Activated T-cell treated with anti-CD3 and anti-CD28 coated beads, Interleukin-2, amount 50 U/mL, for 24 hours (primary cell): ENCODE results near the gene HSF5.
"Not testable (repeated sequence)": the region's sequence is repeated elsewhere in the genome, so short reads cannot be mapped to it uniquely, and the experiment has no call there.

ENCODE experiments used
- DNase-seq: peaks from one replicate; pipeline ENCODE4 v3.0.0-alpha.2; 2020
- H3K27ac Mint-ChIP-seq: 2 replicates; pipeline ENCODE4 v1.8.0; 2020; ENCODE audit warnings: mild to moderate bottlenecking, mixed read lengths
- H3K27me3 Mint-ChIP-seq: 2 replicates; pipeline ENCODE4 v1.8.0; 2020; ENCODE audit warnings: mixed read lengths
- H3K36me3 Mint-ChIP-seq: 2 replicates; pipeline ENCODE4 v1.8.0; 2020; ENCODE audit warnings: low read depth, mixed read lengths
- H3K4me1 Mint-ChIP-seq: 2 replicates; pipeline ENCODE4 v1.8.0; 2020; ENCODE audit warnings: low read depth, mixed read lengths
- H3K4me3 Mint-ChIP-seq: 2 replicates; pipeline ENCODE4 v1.8.0; 2020; ENCODE audit warnings: mild to moderate bottlenecking, moderate library complexity, mixed read lengths
- H3K9me3 Mint-ChIP-seq: 2 replicates; pipeline ENCODE4 v1.8.0; 2020; ENCODE audit warnings: mixed read lengths

HSF5 gene

DNA sequence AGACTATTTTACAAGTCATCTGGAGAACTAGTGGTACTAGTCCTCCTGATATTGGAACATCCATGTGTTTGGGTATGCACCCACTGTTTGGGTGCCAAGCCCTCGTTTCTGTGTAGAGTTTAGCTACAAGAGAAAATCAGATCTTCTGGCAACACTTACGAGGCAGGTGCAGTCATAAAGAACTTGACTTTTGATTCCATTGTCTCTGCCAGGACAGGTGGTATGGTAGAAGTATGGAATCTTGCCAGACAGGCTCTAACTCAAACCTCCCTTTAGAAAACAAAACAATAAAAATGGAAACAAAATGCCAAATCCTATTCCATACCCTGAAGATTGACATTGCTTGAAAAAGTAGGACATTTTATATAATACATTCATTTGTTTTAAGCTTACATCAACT lies 86.9 kb downstream of the HSF5 start:
- Mint-ChIP-seq H3K36me3 (peaks cover 3% of the 10 kb centered on the region), H3K4me1 (peaks cover 14% of the 10 kb centered on the region), H3K4me3 (no peak overlapping the region), H3K9me3 (no peaks in the 10 kb centered on the region), H3K27me3 (no peaks in the 10 kb centered on the region), H3K27ac (no peak overlapping the region)
- DNase-seq: no peak

DNA sequence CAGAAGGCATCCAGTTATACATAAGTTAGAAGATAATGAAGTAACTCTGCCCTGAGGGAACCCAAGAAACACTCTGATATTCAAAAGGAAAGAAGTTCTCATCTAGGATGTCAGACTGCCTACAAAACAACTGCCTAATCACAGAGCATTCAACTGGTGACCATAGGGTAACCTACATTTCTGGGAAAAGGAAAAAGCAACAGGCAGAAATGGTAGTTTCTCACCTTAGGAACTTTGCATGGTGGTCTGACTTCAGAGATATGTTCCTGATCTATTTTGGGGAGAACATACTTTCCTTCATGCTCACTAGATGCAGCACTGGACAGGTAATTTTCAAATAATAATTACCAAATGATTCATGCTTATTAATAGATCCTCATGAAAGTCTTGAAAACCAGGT lies 87.4 kb downstream of the HSF5 start:
- no peaks in the 10 kb centered on the region for H3K27me3 Mint-ChIP-seq
- H3K27ac Mint-ChIP-seq: no peak overlapping the region
- peaks cover 14% of the 10 kb centered on the region for H3K4me1 Mint-ChIP-seq
- no peaks in the 10 kb centered on the region for H3K9me3 Mint-ChIP-seq
- DNase-seq: no peak
- H3K4me3 Mint-ChIP-seq: no peak overlapping the region
- H3K36me3 Mint-ChIP-seq: peaks cover 3% of the 10 kb centered on the region

DNA sequence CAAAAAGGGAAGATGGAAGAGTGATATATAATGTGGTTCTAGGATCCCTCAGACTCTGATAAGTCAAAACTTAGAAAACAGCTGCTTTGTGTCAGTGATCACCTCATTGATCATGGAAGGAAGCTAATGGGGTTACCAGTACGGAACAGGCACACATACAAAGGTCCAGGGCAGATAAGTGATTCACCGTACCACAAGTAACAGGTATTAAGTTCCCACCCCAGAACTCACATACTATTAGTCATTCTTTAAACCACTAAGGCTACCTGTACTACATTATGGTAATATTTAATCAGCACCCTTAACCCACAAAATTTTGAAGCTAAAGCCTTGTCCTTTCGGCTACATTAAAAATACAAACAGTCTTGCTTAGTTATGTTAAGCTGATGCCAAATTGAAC lies 88.2 kb downstream of the HSF5 start:
- no peak for DNase-seq
- Mint-ChIP-seq H3K4me1 (peaks cover 14% of the 10 kb centered on the region), H3K9me3 (no peaks in the 10 kb centered on the region), H3K36me3 (peaks cover 3% of the 10 kb centered on the region), H3K27ac (no peak overlapping the region), H3K27me3 (no peaks in the 10 kb centered on the region), H3K4me3 (no peak overlapping the region)

DNA sequence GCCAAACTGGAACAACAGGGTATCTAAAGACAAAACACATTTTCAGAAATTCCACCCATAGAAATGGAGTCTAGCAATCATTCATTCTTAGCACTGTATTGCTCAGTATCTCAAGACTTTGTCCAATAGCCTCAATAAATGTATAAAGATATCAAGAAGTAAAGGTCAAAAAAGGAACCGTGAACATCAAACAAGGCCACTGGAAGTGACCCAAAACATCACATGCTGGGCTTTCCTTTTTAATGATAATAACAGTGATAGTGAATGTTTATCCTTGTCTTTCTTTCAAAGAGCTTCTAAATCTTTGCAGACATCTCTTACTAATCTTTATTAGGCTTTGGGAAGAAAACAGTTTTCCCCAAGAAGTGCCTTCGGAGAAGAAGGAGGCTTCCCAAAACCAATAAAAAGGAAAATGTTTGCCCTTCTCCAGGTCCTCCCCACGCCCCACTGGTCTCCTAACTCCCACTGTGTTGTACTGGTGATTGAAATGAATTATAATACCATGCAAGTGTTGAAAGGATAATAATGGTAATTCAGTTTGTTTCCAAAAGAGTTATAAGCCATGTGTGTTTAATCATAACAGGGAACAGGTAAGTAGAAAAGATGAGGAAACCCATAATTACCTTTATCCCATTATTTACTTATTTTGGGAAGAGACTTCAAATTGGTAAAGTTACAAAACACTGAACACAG lies 89.5 kb downstream of the HSF5 start:
- no peak for DNase-seq
- Mint-ChIP-seq H3K4me1 (peaks cover 13% of the 10 kb centered on the region), H3K27me3 (no peaks in the 10 kb centered on the region), H3K4me3 (no peak overlapping the region), H3K27ac (no peak overlapping the region), H3K9me3 (no peaks in the 10 kb centered on the region), H3K36me3 (peaks cover 3% of the 10 kb centered on the region)

DNA sequence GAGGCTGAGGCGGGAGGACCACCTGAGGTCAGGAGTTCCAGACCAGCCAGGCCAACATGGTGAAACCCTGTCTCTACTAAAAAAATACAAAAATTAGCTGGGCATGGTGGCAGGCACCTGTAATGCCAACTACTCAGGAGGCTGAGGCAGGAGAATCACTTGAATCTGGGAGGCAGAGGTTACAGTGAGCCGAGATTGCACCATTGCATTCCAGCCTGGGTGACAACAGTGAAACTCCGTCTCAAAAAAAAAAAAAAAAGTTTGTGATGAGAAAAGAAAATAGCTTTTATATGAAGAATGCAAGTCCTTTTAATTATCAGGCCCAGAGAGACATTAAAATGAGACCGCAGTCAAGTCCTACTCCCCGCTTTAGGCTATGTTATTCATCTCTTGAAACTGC lies 90.8 kb downstream of the HSF5 start:
- H3K4me3 Mint-ChIP-seq, H3K27ac Mint-ChIP-seq, DNase-seq, H3K4me1 Mint-ChIP-seq, H3K27me3 Mint-ChIP-seq, H3K36me3 Mint-ChIP-seq, H3K9me3 Mint-ChIP-seq: not testable (repeated sequence)

DNA sequence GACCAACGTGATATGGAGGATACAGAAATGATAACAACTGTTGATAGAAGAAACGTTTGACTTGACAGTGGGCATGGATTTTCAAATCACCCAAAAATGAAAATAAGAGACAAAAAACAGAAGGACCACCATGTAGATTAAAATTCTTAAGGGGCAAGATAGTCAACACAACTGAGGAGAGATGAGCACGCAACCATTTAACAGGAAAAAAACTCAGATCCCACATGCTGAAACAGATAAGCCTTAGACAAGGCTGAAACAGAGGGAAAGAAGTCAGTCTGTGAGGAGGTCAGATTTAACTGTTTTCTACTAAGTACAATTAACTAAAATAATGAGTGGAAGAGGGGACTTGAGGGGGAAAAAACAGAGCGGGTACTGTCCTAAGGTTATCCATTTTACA lies 92.0 kb downstream of the HSF5 start:
- H3K27ac Mint-ChIP-seq: no peak overlapping the region
- H3K4me3 Mint-ChIP-seq: no peak overlapping the region
- DNase-seq: no peak
- H3K9me3 Mint-ChIP-seq: no peaks in the 10 kb centered on the region
- H3K4me1 Mint-ChIP-seq: no peaks in the 10 kb centered on the region
- peaks cover 3% of the 10 kb centered on the region for H3K36me3 Mint-ChIP-seq
- H3K27me3 Mint-ChIP-seq: no peaks in the 10 kb centered on the region

DNA sequence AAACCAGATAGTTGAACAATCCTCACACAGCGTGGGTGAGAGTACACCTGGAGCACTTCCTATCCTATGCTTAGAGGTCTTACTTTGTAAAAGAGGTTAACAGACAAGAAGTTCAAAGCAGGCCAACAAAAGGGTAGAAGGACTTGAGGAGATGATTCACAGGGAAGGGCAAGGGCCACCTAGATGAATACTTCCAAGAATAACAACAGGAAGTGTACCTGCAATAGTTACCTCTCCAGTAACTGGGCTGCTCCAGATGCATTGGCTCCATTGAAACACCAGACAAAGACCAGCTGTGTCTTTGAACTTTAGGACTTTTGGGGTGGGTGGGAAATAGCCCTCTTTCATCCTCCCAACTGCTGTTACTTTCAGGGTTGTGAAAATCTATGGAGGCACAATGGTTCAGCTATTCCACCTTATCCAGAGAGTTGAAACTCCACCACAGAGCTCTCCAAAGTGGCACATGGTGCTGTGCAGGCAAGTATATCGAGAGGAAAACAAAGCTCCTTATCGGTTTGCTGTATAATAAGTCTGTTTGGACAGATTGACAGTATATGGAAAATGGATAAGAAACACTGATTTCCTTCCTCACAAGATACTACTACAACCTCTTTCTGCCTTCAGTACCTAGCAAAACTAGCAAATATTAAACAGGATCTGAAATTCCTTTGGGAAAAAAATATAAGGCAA lies 93.5 kb downstream of the HSF5 start:
- Mint-ChIP-seq H3K4me1 (no peaks in the 10 kb centered on the region), H3K36me3 (peaks cover 3% of the 10 kb centered on the region), H3K4me3 (no peak overlapping the region), H3K27ac (no peak overlapping the region), H3K27me3 (no peaks in the 10 kb centered on the region), H3K9me3 (no peaks in the 10 kb centered on the region)
- DNase-seq: no peak

DNA sequence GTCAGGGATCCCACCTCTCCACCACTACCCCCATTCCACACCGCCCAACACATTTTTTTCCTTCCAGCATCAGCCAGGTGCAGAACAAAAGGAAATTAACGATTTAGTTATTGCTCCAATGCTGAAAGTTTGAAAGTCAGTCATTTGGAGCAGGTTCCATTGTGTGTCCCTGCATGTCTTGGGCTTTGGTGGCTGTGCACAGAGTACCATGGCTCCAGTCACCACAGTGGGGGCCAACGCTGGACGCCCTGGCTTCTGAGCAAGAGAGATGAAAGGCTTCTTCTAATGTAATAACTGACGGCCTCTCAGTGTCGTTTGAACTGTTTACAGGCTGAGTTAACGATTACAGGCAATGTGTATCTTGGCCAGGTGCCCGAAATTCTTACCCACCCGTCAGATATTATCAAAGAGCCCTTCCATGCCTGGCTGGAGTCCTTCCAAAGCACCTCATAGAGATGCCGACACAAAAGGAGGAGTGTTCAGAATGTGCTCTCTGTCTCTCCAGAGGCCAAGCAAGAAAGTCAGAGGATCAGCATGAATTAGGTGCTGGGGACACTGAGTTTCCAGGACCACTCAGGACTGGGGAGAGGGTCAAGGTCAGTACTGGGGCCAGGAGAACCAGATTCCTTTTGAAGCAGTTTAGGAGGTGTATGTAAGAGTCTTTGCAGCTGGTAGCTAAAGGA lies 96.8 kb downstream of the HSF5 start:
- Mint-ChIP-seq H3K27ac (no peak overlapping the region), H3K27me3 (no peaks in the 10 kb centered on the region), H3K36me3 (no peaks in the 10 kb centered on the region), H3K4me1 (peaks cover 13% of the 10 kb centered on the region), H3K4me3 (no peak overlapping the region), H3K9me3 (no peaks in the 10 kb centered on the region)
- no peak for DNase-seq

DNA sequence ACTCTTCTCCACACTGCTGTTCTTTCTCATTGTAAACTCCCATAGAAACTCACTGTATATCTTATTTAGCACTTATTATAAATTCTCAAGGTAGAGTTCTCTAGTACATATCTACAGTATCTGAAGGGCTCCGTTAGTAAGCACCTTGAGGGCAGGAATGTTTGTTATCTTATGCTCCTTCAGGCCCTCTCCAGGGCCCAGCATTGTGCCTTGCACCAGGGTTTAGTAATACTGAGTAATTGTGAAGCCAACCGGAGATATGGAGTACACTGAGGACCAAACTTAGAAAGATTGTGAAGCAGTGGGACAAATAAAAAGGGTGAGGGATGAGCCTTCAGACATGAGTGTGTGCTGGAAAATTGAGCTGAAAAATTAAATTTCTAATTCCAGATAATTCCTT lies 97.3 kb downstream of the HSF5 start:
- Mint-ChIP-seq H3K9me3 (no peaks in the 10 kb centered on the region), H3K27ac (no peak overlapping the region), H3K36me3 (no peaks in the 10 kb centered on the region), H3K4me3 (no peak overlapping the region), H3K27me3 (no peaks in the 10 kb centered on the region), H3K4me1 (peaks cover 13% of the 10 kb centered on the region)
- DNase-seq: no peak

DNA sequence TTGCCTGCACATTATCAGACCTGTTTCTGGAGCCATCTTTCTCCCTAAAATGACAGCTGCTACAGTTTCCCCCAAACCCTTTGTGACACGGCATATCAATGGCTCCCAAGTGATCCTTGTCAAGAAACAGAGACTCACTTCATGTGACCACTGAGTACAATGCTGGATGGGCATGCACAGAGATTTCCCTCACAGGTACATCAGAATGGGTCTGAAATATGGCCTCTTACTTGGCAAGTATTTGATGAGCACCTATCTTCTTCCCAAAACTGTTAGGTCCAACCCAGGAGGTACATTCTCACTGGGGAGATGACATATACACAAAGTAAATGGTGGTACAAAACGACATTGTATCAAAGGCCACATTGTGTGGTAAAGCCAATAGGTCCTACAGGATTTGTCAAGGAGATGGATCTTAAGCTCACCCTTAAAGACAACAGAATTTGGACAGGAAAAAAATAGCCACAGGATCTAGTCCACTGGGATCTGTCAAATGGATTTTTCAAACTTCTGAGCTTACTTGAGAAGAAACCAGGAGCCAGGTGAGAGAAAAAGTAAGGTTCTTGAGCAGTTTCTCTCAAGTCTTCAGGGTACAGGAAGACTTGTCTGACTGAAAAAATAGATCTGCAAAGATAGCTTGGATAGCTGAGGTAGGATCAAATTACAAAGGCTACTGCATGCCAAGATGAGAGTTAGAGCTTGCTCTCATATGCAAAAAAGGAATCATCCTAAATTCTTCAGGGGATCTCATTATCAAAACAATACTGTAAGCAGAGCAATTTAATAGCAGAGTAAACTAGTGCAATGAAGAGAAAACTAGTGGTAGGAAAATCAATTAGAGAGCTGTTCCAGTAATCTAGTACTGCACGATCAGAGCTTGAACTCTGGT lies 99.7 kb downstream of the HSF5 start:
- DNase-seq: no peak
- Mint-ChIP-seq H3K27ac (peak overlapping the region; percentile 27), H3K4me3 (no peak overlapping the region), H3K9me3 (no peaks in the 10 kb centered on the region), H3K4me1 (peaks cover 16% of the 10 kb centered on the region), H3K27me3 (no peaks in the 10 kb centered on the region), H3K36me3 (no peaks in the 10 kb centered on the region)

DNA sequence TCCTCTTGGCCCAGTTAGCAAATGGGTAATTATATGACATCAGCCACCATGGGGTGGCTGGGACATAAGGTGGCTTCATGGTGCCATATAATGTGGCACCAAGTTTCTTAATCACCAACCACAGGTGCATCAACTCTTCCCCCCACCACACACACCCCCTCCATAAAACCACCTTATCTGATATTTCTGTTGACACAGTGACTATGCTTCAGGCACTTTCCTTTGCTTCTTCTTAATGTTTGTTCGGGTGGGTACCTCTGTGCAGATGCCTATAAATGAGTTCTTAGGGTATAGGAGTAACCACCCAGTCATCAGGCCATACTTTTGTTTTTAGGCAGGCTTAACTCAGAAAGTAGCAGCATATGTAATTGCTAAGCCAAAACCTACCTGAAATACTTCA lies 100.4 kb downstream of the HSF5 start:
- no peak for DNase-seq
- Mint-ChIP-seq H3K36me3 (no peaks in the 10 kb centered on the region), H3K4me3 (no peak overlapping the region), H3K9me3 (no peaks in the 10 kb centered on the region), H3K27me3 (no peaks in the 10 kb centered on the region), H3K27ac (no peak overlapping the region), H3K4me1 (peaks cover 19% of the 10 kb centered on the region)

DNA sequence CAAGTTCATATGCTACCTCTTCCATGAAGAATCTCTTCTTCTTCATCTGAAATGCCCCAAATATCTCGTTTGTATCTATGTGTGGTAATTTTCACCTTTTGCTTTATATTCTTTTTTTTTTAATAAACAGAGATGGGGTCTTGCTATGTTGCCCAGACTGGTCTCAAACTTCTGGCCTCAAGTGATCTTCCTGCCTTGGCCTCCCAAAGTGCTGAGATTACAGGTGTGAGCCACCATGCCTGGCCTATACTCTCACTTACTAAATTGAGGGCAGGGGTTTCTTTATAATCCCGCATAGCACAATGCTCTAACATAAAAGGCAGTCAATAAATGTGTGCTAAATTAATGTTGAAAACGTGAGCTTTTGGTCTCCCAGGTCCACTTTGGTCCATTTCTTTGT lies 101.5 kb downstream of the HSF5 start:
- Mint-ChIP-seq H3K4me3 (no peak overlapping the region), H3K27ac (no peak overlapping the region), H3K27me3 (no peaks in the 10 kb centered on the region), H3K4me1 (peaks cover 30% of the 10 kb centered on the region), H3K9me3 (no peaks in the 10 kb centered on the region), H3K36me3 (no peaks in the 10 kb centered on the region)
- no peak for DNase-seq

DNA sequence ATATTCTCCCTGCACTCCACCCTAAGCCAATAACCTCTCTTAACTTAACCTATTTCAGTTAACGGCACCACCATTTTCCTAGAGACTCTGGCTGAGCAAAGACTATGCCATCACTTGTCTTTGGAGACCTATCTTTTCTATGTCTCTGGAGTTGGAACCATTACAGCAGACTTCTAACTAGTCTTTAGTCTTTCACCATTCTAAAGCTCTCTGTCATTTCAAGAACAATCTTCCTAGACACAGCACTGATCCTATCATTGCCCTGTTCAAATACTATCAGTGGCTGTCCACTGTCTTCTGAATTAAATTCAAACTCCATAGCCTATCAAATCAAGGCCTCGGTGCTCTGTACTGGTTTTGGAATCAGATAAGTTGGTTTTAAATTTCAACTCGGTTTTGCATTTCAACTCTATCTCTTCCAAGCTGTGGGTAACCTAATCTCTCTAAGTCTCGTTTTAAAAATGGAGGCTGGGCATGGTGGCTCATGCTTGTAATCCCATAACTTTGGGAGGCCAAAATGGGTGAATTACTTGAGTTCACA lies 102.8 kb downstream of the HSF5 start:
- no peaks in the 10 kb centered on the region for H3K9me3 Mint-ChIP-seq
- no peaks in the 10 kb centered on the region for H3K36me3 Mint-ChIP-seq
- DNase-seq: no peak
- no peak overlapping the region for H3K27ac Mint-ChIP-seq
- peaks cover 36% of the 10 kb centered on the region for H3K4me1 Mint-ChIP-seq
- H3K27me3 Mint-ChIP-seq: no peaks in the 10 kb centered on the region
- no peak overlapping the region for H3K4me3 Mint-ChIP-seq

DNA sequence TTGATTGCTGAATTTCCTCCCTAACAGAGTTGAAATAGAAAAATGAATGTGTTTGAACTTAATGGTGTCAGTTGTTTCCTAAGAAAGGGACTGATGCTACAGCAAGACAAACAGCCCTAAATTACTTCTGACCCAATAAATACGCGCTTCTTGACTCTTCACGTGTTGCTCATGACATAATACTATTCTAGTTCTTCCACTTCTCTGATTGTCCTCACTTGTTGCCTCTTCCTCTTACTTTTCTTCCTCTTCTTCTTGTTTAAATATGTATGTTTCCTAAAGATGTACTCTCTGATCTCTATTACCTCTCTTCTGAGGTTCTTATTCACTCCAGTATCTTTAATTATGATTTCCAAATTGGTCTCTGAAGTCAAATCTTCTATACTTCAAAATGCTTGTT lies 103.3 kb downstream of the HSF5 start:
- Mint-ChIP-seq H3K36me3 (no peaks in the 10 kb centered on the region), H3K9me3 (no peaks in the 10 kb centered on the region), H3K27me3 (no peaks in the 10 kb centered on the region), H3K4me1 (peaks cover 40% of the 10 kb centered on the region), H3K27ac (no peak overlapping the region), H3K4me3 (no peak overlapping the region)
- no peak for DNase-seq
